ENCODE measurements around the gene GDAP1L1.
"Not testable (repeated sequence)": the region's sequence is repeated elsewhere in the genome, so short reads cannot be mapped to it uniquely, and the experiment has no call there.

GDAP1L1 gene

DNA sequence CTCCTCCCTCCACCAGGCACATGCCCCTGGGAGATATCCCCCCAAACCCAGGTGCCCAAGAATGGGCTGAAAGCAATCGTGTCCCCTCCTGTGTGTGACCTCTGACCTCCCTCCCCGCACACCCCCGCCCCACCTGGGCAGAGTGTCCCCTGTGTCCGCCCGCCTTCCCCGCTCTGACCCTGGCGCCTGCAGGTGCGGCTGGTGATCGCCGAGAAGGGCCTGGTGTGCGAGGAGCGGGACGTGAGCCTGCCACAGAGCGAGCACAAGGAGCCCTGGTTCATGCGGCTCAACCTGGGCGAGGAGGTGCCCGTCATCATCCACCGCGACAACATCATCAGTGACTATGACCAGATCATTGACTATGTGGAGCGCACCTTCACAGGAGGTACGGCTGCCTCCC, 9.9 kb downstream of the GDAP1L1 start:
- no peak for DNase-seq

DNA sequence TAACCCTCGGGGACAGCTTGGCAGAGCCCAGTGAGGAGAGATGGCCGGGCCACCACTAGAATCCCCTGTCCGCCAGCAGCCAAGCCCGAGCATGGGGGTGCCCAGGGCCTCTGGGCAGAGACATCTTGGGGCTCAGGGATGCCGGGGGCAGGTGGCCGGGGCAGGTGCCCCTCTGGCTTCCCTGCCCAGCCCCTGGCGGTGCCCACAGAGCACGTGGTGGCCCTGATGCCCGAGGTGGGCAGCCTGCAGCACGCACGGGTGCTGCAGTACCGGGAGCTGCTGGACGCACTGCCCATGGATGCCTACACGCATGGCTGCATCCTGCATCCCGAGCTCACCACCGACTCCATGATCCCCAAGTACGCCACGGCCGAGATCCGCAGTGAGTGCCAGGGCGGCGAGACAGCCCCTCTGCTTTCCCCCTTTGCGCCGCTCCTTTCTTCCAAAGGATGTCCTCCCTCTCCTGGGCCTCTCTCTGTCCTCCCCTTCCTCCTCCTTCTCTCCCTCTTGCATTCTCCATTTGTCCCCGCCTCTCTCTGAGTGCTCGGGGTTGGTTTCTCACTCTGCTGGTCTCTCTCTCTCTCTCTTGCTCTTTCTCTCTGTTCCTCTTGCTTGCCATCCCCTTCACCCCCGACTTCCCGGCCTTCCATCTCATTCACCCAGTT, 11.2 kb downstream of the GDAP1L1 start:
- no peak for DNase-seq

DNA sequence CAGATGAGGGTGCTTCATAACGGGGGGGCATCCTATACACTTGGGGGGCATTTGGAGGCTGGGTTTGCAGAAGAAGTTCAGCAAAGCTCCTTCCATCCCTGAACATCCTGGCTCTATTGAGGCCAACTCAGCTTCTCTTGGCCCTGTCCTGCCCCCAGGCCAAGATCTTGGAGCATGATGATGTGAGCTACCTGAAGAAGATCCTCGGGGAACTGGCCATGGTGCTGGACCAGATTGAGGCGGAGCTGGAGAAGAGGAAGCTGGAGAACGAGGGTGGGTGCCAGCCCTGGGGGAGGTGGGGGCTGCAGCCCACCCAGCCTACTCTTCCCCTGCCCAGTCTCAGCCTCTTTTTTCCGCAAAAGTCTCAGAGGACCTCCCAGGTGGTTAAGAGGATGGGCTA, 17.2 kb downstream of the GDAP1L1 start:
- DNase-seq, result no peak

DNA sequence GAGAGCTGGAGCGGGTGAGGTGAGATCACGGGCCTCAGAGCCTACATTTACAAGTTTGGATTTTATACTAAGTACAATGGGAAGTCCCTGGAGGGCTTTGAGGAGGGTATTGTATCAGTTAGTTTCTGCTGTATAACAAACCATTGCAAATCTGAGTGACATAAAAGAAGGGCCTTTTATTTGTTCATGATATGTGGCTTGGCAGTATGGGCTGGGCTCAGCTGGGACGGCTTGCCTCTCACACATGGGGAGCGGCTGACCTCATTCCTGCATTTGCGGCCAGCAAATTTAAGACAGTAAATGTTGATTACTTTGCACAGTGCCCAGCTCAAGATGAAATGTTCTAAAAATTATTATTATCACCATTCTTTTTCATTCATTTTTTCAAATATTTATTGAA, 21.7 kb downstream of the GDAP1L1 start:
- no peak for DNase-seq

DNA sequence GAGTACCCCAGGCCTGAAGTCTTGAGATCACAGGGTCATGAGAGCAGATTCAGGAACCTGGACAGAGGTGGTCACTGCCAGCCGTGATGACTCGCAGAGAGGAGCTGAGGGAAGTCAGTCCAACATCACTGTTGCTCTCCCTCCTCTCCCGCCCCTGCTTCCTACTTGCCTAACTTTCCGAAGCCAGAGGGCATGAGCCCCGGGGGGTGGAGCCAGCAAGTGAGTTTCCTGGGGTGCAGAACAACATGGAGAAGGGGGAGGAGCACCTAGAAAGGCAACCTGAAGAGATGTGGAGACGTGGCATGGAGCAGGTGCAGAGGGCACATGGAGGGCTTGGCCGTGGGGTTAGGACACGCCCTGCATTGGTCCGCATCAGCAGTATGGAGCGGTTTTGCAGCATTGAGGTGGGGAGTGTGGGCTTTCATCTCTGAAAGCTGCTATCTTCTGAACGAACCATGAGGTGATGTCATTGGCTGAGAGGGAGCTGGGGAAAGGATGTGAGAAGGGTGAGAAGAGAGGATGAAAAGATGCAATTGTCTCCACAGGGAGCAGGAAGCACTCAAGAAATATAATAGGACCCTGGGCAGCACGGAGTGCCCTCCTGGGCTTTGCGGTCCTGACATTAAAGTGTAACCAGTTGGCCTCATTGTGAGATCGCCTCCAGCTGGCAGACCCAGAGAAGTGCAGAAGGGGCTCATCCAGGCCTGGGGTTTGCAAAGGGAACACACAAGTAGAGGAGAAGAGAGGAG, 25.0 kb downstream of the GDAP1L1 start:
- no peak for DNase-seq

DNA sequence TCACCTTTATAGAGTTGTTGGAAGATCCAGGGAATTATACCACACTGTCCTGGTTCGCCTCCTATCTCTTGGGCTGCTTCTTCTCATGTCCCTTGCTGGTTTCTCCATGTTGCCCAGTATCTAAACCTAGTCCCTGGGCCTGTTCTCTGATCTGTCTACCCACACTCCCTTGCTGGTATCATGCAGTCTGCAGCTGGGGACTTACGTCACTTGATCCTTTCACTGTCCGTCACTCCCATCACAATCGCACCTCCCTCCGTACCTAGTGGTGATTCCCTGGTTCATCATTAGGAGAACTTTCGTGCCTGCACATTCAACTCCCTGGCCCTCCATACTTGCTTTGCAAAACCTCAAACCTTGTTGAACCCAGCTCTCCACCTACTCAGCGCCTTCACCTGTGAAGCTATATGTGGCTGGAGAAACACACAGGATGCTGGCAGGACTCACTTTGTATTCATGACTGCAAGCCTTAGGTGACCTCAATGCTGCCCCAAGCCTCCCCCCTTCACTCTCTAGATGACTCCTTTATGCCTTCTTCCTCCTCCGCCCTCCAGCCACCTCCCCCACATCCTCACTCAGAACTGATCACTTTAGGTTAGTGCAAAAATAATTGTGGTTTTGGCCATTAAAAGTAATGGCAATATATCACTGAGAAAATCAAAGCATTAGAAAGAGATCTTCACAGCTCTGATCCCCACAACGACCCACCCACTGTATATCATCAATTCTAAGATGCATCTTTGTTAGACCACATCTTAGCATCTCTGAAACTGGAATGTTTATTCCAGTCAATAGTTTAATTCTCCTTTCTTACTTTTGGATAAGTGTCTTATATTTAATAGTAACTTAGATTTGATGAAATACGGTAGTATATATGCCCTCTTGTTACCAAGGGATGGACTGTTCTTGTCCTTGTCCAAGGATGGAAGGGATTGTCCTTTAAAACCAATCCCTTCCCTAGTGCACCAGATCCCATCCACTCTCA, 26.4 kb downstream of the GDAP1L1 start:
- no peak for DNase-seq

DNA sequence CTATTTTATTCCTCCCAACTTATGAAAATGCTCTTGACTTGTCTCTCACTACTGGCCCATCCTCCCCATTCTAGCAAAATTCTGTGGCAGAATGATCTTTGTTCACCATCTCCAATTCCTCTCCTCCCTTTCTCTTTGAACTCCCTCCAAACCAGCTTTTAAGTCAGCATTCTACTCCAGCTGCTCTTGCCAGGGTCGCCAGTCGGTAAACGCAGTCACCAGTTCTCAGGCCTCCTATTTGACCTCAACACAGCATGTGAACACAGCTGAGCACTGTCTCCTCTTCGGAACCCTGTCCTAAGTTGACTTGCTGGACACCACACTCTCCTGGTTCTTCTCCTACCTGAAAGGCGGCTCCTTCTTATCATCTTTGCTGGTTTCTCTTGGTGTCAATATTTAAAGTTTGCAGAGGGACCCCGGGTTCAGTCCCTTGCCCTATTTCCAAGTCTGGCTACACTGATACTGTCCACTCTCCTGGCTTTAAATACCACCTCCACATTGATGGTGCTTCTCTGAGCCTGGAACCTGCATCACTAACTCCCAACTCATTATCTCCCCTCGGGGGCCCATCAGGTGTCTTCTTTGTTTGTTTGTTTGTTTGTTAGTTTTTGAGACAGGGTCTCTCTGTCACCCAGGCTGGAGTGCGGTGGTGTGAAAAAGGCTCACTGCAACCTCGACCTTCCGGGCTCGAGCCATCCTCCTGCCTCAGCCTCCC, 27.4 kb downstream of the GDAP1L1 start:
- DNase-seq, result no peak

DNA sequence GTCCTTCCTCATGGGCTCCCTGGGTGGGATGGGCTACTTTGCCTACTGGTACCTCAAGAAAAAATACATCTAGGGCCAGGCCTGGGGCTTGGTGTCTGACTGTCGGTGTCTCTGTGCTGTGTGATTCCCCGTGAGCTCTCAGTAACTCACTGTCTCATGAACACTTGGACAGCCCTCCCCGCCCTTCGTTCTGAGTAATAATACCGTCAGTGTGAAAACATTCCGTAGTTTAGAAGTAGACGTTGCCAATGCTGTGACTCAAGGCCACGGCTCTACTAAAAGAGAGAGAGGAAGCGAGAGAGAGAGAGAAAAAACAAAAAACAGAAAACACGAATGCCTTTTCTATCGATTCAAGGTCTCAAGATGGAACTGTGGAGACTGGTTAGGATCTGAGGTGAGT, 32.1 kb downstream of the GDAP1L1 start:
- no peak for DNase-seq

DNA sequence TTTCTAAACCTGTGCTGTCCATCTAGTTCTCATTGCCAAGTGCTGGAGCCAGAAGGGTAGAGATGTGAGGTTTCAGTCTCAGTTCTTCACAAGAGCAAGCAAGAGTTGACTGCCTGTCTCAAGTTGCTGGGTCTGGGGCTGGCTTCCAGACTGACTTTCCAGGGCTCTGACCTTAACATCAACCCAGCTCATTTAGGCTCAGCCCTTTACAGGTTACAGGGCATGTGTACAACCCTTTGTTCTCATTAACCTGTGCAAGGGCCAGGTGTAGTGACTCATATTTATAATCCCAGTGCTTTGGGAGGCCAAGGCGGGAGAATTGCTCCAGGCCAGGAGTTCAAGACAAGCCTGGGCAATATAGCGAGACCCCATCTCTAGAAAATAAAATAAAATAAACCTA, 33.3 kb downstream of the GDAP1L1 start:
- DNase-seq, result no peak

DNA sequence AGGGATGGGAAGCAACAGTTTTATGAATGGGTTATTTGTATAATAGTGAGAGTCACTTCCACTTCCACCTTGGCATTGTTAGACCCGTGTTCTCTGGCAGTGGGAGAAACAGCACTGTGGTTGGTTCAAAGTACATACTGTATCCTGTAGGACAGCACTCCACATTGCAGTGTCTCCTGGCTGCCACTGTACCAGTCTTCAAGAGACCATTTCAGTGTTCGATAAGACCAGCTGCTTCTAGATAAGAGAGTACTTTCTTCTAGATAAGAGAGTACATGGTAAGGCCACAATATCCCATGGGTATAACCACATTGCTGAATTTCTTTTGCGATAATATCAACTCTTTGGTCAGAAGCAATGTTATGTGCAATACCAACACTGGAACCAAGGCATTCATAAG, 35.1 kb downstream of the GDAP1L1 start:
- DNase-seq, result no peak

DNA sequence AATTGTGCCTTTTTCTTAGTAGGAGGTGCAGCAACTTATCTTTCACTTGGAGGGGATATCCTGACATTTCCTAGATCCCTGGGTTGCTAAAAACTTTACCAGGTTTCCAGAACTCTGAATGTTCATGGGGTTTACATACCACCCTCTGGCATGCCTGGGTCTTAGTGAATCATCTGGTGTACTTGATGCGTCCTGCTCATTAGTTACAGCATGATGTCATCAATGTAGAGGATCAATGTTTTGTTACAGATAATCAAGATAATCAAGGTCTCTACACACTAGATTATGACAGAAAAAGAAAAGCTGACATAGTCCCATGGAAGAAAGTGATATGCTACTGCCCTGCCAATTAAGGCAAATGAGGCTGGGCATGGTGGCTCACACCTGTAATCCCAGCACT, 36.9 kb downstream of the GDAP1L1 start:
- DNase-seq, result no peak

DNA sequence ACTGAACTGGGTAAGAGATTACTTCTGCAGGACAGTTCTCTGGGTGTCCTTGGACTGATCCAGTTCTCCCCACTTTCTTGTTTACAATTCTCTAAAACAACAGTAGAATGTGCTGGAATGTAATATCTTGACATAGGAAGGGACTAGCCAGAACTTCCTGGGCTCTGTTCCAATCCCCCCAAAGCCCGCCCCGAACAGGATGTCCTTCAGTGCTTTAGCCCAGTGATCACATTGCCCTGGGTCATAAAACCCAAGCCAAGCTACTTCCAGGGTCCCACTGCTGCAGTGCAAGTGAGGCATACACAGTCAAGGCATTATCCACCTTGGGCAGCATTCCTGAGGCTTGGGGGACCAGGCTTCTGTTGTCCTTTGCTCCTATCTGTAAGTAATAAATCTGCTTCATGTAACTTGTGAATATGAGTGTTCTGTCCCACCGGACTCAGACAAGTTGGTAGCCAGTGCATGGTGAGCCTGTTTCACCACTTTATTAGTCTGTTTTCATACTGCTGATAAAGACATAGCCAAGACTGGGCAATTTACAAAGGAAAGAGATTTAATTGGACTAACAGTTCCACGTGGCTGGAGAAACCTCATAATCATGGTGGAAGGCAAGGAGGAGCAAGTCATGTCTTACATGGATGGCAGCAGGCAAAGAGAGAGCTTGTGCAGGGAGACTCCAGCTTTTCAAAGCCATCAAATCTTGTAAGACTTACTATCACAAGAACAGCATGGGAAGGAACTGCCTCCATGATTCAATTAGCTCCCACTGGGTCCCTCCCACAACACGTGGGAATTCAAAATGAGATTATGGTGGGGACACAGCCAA, 40.4 kb downstream of the GDAP1L1 start:
- no peak for DNase-seq

DNA sequence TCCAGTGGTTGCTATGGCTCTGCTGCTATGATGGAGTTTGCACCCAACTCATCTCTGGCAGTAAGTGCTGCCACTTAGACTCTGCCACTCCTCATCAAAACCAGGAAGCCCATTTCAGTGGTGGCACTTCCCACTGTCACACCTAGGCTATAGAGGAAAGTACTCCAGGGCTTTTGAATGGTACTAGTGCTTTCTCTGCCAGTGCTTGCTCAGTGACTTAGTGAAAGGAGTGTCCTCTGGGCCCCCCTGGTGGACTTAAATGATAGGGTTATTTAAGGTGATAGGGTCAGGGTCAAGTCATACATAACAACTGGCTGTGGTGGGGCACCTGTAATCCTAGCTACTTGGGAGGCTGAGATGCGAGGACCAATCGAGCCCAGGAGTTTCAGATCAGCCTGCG, 41.1 kb downstream of the GDAP1L1 start:
- DNase-seq, result no peak

DNA sequence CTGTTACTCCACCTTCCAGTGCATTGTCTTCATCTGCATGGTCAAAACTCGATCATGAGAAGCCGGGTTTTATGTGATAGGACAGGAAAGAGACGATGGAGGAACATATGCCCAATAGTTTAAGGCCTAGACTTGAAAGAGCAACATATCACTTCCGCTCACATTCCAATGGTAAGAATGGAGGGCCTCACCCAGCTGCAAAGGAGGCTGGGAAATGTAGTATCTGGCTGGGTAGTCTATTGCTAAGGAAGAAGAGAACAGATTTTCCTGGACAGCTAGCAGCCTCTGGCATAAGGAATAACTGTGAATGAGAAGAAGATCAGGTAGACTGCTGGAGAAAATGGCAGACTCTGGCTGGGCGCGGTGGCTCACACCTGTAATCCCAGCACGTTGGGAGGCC, 44.6 kb downstream of the GDAP1L1 start:
- no peak for DNase-seq

DNA sequence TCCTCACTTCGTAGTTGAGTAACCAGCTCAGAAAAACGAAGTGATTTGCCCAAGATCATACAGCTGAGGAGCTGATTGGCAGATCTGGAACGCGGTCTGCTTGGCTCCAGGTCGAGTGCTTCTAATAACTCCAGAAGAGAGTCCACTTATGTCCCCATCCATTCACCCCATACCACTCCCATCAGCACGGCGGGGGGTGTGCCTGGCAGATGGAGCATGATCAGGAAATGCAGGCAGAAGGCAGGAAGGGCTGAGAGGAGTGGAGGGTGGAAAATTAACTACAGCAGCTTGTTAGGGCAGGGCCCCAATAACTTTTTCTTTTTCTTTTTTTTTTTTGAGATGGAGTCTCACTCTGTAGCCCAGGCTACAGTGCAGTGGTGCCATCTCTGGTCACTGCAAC, 48.9 kb downstream of the GDAP1L1 start:
- DNase-seq, result no peak

DNA sequence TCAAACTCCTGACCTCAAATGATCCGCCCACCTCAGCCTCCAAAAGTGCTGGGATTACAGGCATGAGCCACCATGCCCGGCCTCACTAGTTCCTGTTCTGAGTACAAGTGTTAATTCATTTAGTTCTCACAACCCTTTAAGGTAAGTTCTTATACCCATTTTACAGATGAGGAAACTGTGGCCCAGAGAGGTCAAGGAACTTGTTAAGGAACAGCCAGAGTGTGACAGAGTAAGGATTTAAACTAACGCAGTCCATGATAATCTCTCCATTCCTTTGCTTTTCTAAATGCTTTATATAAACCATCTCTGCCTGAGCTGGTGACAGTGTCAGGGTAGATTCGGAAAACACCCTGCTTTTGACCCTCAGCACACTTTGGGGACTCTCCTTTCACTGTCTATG, 50.6 kb downstream of the GDAP1L1 start:
- no peak for DNase-seq

DNA sequence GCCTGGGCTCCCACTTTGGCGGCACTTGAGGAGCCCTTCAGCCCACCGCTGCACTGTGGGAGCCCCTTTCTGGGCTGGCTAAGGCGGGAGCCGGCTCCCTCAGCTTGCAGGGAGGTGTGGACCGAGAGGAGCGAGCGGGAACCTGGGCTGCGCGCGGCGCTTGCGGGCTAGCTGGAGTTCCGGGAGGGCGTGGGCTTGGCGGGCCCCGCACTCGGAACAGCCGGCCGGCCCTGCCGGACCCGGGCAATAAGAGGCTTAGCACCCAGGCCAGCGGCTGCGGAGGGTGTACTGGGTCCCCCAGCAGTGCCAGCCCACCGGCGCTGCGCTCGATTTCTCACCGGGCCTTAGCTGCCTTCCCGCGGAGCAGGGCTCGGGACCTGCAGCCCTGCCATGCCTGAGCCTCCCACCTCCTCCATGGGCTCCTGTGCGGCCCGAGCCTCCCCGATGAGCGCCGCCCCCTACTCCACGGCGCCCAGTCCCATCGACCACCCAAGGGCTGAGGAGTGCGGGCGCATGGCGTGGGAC, 52.0 kb downstream of the GDAP1L1 start:
- DNase-seq, result not testable (repeated sequence)

DNA sequence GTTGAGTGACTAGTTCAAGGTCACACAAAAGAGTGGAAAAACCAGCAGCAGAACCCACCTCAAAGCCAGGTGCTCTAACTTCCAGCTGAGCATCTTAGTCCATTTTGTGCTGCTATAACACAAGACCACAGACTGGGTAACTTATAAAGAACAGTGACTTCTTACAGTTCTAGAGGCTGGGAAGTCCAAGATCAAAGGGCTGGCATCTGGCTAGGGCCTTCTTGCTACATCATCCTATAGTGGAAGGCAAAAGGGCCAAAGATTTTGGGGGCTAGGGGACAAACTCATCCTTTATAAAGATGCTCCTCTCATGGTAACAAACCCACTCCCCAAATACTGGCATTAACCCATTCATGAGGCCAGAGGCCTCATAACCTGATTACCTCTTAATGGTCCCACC, 54.2 kb downstream of the GDAP1L1 start:
- no peak for DNase-seq

DNA sequence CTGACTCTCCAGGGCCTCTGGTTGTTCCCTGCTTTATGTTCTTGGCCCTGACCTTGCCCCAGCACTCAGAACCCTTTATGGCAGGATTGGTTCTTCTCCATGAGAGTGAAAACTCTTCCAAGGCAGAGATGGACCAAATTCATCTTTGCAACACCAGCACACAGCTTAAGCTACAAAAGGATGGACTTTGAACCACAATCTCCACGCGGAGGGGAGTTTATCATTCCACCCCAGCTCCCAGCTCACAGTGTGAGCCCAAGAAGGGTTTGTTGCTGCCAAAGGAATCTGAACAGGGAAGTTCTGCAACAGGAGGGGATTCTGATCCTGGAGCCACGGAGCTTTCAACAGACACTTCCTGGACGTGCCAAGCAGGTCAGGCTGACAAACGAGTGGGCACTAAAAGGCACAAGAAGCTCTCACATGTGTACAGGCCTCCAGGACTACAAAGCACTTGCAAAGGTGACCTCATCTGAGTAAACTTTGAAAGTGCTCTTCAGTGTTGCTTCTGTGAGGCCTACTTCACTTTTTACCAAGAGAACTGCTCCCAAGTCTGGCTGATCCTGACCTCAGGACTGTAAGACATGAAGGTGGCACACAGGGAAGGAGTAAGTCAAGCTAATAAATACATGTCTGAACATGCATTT, 55.0 kb downstream of the GDAP1L1 start:
- no peak for DNase-seq

DNA sequence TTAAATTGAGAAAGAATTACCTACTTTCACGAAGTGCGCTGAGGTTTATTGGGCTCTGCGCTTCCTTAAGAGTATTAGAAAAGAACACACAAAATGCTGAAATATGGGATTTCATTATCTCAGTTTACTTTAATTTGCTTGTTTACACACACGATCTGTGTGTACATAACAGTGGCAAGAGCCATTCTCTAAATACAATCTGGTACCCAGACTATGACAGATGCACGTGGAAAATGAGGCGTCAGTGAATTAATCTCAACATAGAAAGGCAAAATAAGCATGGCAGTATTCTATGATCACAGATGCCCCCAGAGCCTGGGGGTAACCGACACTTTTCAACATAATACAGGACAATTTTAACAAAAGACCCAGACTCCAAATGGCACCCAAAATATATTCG, 55.6 kb downstream of the GDAP1L1 start:
- no peak for DNase-seq

DNA sequence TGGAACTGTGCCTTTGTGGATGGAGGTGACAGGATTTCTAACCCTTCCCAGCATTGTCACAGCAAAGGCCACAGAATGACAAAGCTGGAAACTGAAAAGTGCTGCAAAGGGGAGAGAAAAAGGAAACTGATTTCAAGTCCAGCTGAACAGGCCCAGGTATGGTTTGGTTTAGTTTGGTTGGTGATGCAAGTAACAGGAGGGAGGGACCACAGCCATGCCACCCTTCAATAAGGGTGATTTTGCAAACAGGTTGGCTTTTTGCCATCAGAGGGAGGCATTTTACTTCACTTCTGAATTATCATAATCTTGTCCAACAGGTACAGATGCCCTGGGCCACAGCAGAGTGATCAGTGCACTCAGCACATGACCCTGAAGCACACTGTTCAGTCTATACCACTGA, 57.3 kb downstream of the GDAP1L1 start:
- no peak for DNase-seq
